Activated CD8-positive, alpha-beta T cell treated with anti-CD3 and anti-CD28 coated beads for 36 hours (primary cell): Measurements from ENCODE around the gene POU3F3. TPM values are rescaled to one million over a fixed set of nuclear protein-coding genes. Genes with fewer than 3 reads are reported as not detected.

ENCODE experiments used
- ATAC-seq: fragments of 200-7000 bp; cut with Tn5 transposase; one replicate; pipeline ENCODE4 v1.10.0; 2021; ENCODE audit warnings: mild to moderate bottlenecking, moderate library complexity
- CTCF ChIA-PET: fragments of 350-600 bp; sonication (Branson Sonifier 250); formaldehyde crosslinking; loops from one replicate; lab custom pipeline; 2021; ENCODE audit warnings: antibody characterized with exemption; lab: Charles Lee
- POLR2A ChIA-PET: fragments of 350-600 bp; sonication (Branson Sonifier 250); formaldehyde crosslinking; loops from one replicate; lab custom pipeline; 2021; ENCODE audit warnings: antibody characterized with exemption; lab: Charles Lee
- DNase-seq: peaks from one replicate; pipeline ENCODE4 v3.0.0-alpha.2; 2020
- H3K27ac Mint-ChIP-seq: one replicate; pipeline ENCODE4 v1.8.0; 2021; ENCODE audit warnings: mild to moderate bottlenecking, mixed read lengths
- H3K27me3 Mint-ChIP-seq: one replicate; pipeline ENCODE4 v1.8.0; 2021; ENCODE audit warnings: mixed read lengths
- H3K36me3 Mint-ChIP-seq: one replicate; pipeline ENCODE4 v1.8.0; 2021; ENCODE audit warnings: low read depth, mixed read lengths
- H3K4me1 Mint-ChIP-seq: one replicate; pipeline ENCODE4 v1.8.0; 2021; ENCODE audit warnings: low read depth, mixed read lengths
- H3K4me3 Mint-ChIP-seq: one replicate; pipeline ENCODE4 v1.8.0; 2021; ENCODE audit warnings: mild to moderate bottlenecking, moderate library complexity, mixed read lengths
- H3K9me3 Mint-ChIP-seq: one replicate; pipeline ENCODE4 v1.8.0; 2021; ENCODE audit warnings: mixed read lengths
- CTCF ChIP-seq: fragments of 200-600 bp; IDR thresholded peaks from one replicate; pipeline ENCODE4 v1.8.0; 2022; ENCODE audit warnings: antibody characterized with exemption, mild to moderate bottlenecking
- intact Hi-C: fragments of 100-400 bp; cut with micrococcal nuclease; formaldehyde crosslinking; loops from one replicate; pipeline ENCODE4 v1.10.0; 2022
- total RNA-seq, 2 experiments: library from RNA; stranded (reverse); gene quantifications; one replicate each; pipeline ENCODE4 v1.2.3, GENCODE V29; 2021

POU3F3 gene
- total RNA-seq, 2 experiments from 2014 or later = not detected

- ChIA-PET POLR2A (no interaction called here), CTCF (no interaction called here)
- Mint-ChIP-seq H3K4me3 (no peak overlapping the region), H3K27me3 (peaks cover 76% of the 10 kb centered on the region), H3K9me3 (no peaks in the 10 kb centered on the region), H3K4me1 (peaks cover 4% of the 10 kb centered on the region), H3K27ac (no peak overlapping the region), H3K36me3 (no peaks in the 10 kb centered on the region)
- DNase-seq = no peak
- intact Hi-C loops = no loop called here
- no peak for TF ChIP-seq CTCF
- ATAC-seq = no peak
Measured at GRCh38 chr2:104863468-104864279, 9.8 kb downstream of the POU3F3 start.

- DNase-seq = no peak
- POLR2A ChIA-PET = no interaction called here
- ATAC-seq = no peak
- Mint-ChIP-seq H3K4me3 (no peak overlapping the region), H3K27me3 (peaks cover 76% of the 10 kb centered on the region), H3K36me3 (no peaks in the 10 kb centered on the region), H3K4me1 (peaks cover 4% of the 10 kb centered on the region), H3K27ac (no peak overlapping the region), H3K9me3 (no peaks in the 10 kb centered on the region)
- no peak for TF ChIP-seq CTCF
- intact Hi-C loops = no loop called here
- CTCF ChIA-PET = interaction anchor here (4.3 kb wide), 1 partner anchor 14 kb away, joined by 30 read pairs; no protein-coding TSS in a partner anchor
Measured at GRCh38 chr2:104864280-104865095, 10.6 kb downstream of the POU3F3 start.

GRCh38 chr2:104865096-104865470 lies 11.2 kb downstream of the POU3F3 start:
- DNase-seq (no peak), ATAC-seq (no peak)
- Mint-ChIP-seq H3K4me1 (peaks cover 4% of the 10 kb centered on the region), H3K9me3 (no peaks in the 10 kb centered on the region), H3K27me3 (peaks cover 70% of the 10 kb centered on the region), H3K27ac (no peak overlapping the region), H3K4me3 (no peak overlapping the region), H3K36me3 (no peaks in the 10 kb centered on the region)
- ChIA-PET CTCF (interaction anchor here (4.3 kb wide), 1 partner anchor 15 kb away, joined by 30 read pairs; no protein-coding TSS in a partner anchor), POLR2A (no interaction called here)
- intact Hi-C loops = no loop called here
- no peak for TF ChIP-seq CTCF

GRCh38 chr2:104866122-104866864 lies 12.4 kb downstream of the POU3F3 start:
- POLR2A ChIA-PET = no interaction called here
- DNase-seq (no peak), ATAC-seq (no peak)
- H3K27ac Mint-ChIP-seq = no peak overlapping the region
- no peaks in the 10 kb centered on the region for H3K36me3 Mint-ChIP-seq
- H3K4me3 Mint-ChIP-seq = no peak overlapping the region
- H3K4me1 Mint-ChIP-seq = peaks cover 4% of the 10 kb centered on the region
- no peaks in the 10 kb centered on the region for H3K9me3 Mint-ChIP-seq
- peaks cover 75% of the 10 kb centered on the region for H3K27me3 Mint-ChIP-seq
- TF ChIP-seq CTCF = no peak
- CTCF ChIA-PET = interaction anchor here (1.2 to 4.3 kb wide), 2 partner anchors 16 to 20 kb away, joined by 6 to 30 read pairs; no protein-coding TSS in a partner anchor
- intact Hi-C loops = no loop called here
